ENCODE measurements around the gene KATNAL1. TPM values are rescaled to one million over a fixed set of nuclear protein-coding genes. Genes with fewer than 3 reads are reported as not detected.

Gene KATNAL1
- 13.7 TPM for polyA plus RNA-seq (2013, experiment 1 of 2)
- 12.5 TPM for polyA plus RNA-seq (2013, experiment 2 of 2)

DNA sequence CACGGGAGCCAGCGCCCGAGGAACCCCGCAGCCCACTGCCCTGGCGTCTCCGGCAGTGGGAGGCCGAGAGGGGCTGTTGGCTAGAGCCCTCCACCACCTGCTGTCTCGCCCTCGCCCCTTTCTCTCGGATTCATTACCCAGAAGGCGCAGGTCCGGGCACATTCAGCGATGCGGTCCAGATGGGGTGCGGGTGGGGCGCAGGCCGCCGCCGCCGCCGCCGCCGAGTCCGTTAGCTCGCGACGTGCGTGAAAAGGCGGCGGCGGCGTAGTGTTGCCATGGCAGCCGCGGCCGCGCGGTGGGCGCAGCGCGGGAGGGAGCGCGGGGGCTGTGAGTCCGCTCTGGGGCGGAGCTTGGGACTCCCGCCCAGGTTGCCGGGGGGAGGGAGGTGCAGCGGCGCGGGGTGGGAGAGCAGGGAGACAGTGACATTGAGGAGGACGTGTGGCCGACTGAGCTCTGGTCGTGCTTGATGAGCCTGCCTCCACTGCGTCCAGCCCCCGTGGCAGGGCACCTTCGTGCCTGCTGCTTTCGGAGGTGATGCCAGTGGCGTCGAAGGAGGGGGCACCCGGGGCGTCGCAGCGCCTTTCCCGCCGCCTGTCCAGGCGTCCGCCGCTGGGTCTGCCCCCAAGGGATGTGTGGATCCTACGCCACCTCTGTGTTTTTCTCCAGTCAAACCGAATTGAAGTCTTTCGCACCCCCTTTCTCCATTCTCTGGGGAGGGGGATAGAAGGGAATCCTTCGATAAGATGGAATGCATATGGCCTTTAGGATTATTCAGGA is at the start of gene KATNAL1:
KATNAL1 (minus strand) TSS at position 358 of the 777 bp plus-strand sequence. CDS start 23,774 bp downstream, outside the sequence.
- WGBS, 2 experiments (ENCODE audit: insufficient coverage in 2 of 2) = 0 to 1% methylated on average over 60 to 63 of the region's 71 CpGs
- Histone ChIP-seq H3K36me3 (ENCODE audit: control insufficient read depth, insufficient read depth, low read length) (no peaks in the 10 kb centered on the region), H3K4me1 (ENCODE audit: control insufficient read depth, insufficient read depth, low read length, poor library complexity, severe bottlenecking) (peaks cover 5% of the 10 kb centered on the region), H3K27ac (ENCODE audit: low read depth, low read length, severe bottlenecking) (peak within 1 kb of the TSS; percentile 92), H3K9me3 (ENCODE audit: control insufficient read depth, low read length) (no peaks in the 10 kb centered on the region), H3K4me3 (ENCODE audit: extremely low read depth, insufficient read depth, low read length, poor library complexity, severe bottlenecking) (peak within 1 kb of the TSS; percentile 86)

- 88 to 93% methylated on average over 5 to 6 of the region's 6 CpGs for WGBS, 2 experiments (ENCODE audit: insufficient coverage in 2 of 2)
- Histone ChIP-seq H3K36me3 (ENCODE audit: control insufficient read depth, insufficient read depth, low read length) (no peaks in the 10 kb centered on the region), H3K4me3 (ENCODE audit: extremely low read depth, insufficient read depth, low read length, poor library complexity, severe bottlenecking) (no peak overlapping the region), H3K27ac (ENCODE audit: low read depth, low read length, severe bottlenecking) (no peak overlapping the region), H3K9me3 (ENCODE audit: control insufficient read depth, low read length) (peaks cover 14% of the 10 kb centered on the region), H3K4me1 (ENCODE audit: control insufficient read depth, insufficient read depth, low read length, poor library complexity, severe bottlenecking) (peaks cover 7% of the 10 kb centered on the region)
Measured at GRCh38 chr13:30355839-30356238, 48.5 kb upstream of the KATNAL1 start.

GRCh38 chr13:30355384-30355699 is 48.0 kb upstream of the KATNAL1 start:
- H3K36me3 ChIP-seq (ENCODE audit: control insufficient read depth, insufficient read depth, low read length) = no peaks in the 10 kb centered on the region

GRCh38 chr13:30354493-30355383 is 47.4 kb upstream of the KATNAL1 start:
- H3K36me3 ChIP-seq (ENCODE audit: control insufficient read depth, insufficient read depth, low read length) = no peaks in the 10 kb centered on the region
- H3K4me3 ChIP-seq (ENCODE audit: extremely low read depth, insufficient read depth, low read length, poor library complexity, severe bottlenecking) = no peak overlapping the region
- peaks cover 7% of the 10 kb centered on the region for H3K4me1 ChIP-seq (ENCODE audit: control insufficient read depth, insufficient read depth, low read length, poor library complexity, severe bottlenecking)
- WGBS, 2 experiments (ENCODE audit: insufficient coverage in 2 of 2) = 89 to 92% methylated on average over 12 to 17 of the region's 17 CpGs
- H3K9me3 ChIP-seq (ENCODE audit: control insufficient read depth, low read length) = peaks cover 14% of the 10 kb centered on the region
- no peak overlapping the region for H3K27ac ChIP-seq (ENCODE audit: low read depth, low read length, severe bottlenecking)

More at GRCh38 chr13:30355384-30355699, 48.0 kb upstream of the KATNAL1 start:
- no peak overlapping the region for H3K27ac ChIP-seq (ENCODE audit: low read depth, low read length, severe bottlenecking)
- WGBS, 2 experiments (ENCODE audit: insufficient coverage in 2 of 2) = 54 to 55% methylated on average over 5 to 6 of the region's 7 CpGs
- H3K4me3 ChIP-seq (ENCODE audit: extremely low read depth, insufficient read depth, low read length, poor library complexity, severe bottlenecking) = no peak overlapping the region
- peaks cover 14% of the 10 kb centered on the region for H3K9me3 ChIP-seq (ENCODE audit: control insufficient read depth, low read length)
- H3K4me1 ChIP-seq (ENCODE audit: control insufficient read depth, insufficient read depth, low read length, poor library complexity, severe bottlenecking) = peaks cover 7% of the 10 kb centered on the region

GRCh38 chr13:30353471-30354215 is 46.3 kb upstream of the KATNAL1 start:
- WGBS, 2 experiments (ENCODE audit: insufficient coverage in 2 of 2) = 100% methylated on average over 1 of the region's 4 CpGs; no CpG with 5 or more reads in 1 of the 2 experiments
- peaks cover 7% of the 10 kb centered on the region for H3K4me1 ChIP-seq (ENCODE audit: control insufficient read depth, insufficient read depth, low read length, poor library complexity, severe bottlenecking)
- no peaks in the 10 kb centered on the region for H3K36me3 ChIP-seq (ENCODE audit: control insufficient read depth, insufficient read depth, low read length)
- peaks cover 14% of the 10 kb centered on the region for H3K9me3 ChIP-seq (ENCODE audit: control insufficient read depth, low read length)
- no peak overlapping the region for H3K27ac ChIP-seq (ENCODE audit: low read depth, low read length, severe bottlenecking)
- H3K4me3 ChIP-seq (ENCODE audit: extremely low read depth, insufficient read depth, low read length, poor library complexity, severe bottlenecking) = no peak overlapping the region

GRCh38 chr13:30353060-30353459 is 45.7 kb upstream of the KATNAL1 start:
- 85 to 93% methylated on average over 2 to 4 of the region's 4 CpGs for WGBS, 2 experiments (ENCODE audit: insufficient coverage in 2 of 2)
- peaks cover 7% of the 10 kb centered on the region for H3K4me1 ChIP-seq (ENCODE audit: control insufficient read depth, insufficient read depth, low read length, poor library complexity, severe bottlenecking)
- H3K4me3 ChIP-seq (ENCODE audit: extremely low read depth, insufficient read depth, low read length, poor library complexity, severe bottlenecking) = no peak overlapping the region
- no peak overlapping the region for H3K27ac ChIP-seq (ENCODE audit: low read depth, low read length, severe bottlenecking)
- no peaks in the 10 kb centered on the region for H3K36me3 ChIP-seq (ENCODE audit: control insufficient read depth, insufficient read depth, low read length)
- peaks cover 14% of the 10 kb centered on the region for H3K9me3 ChIP-seq (ENCODE audit: control insufficient read depth, low read length)

- Histone ChIP-seq H3K27ac (ENCODE audit: low read depth, low read length, severe bottlenecking) (no peak overlapping the region), H3K36me3 (ENCODE audit: control insufficient read depth, insufficient read depth, low read length) (no peaks in the 10 kb centered on the region), H3K4me1 (ENCODE audit: control insufficient read depth, insufficient read depth, low read length, poor library complexity, severe bottlenecking) (peaks cover 7% of the 10 kb centered on the region), H3K4me3 (ENCODE audit: extremely low read depth, insufficient read depth, low read length, poor library complexity, severe bottlenecking) (no peak overlapping the region), H3K9me3 (ENCODE audit: control insufficient read depth, low read length) (peaks cover 14% of the 10 kb centered on the region)
- WGBS, 2 experiments (ENCODE audit: insufficient coverage in 2 of 2) = 97 to 100% methylated on average over 2 of the region's 2 CpGs
Measured at GRCh38 chr13:30352121-30352520, 44.8 kb upstream of the KATNAL1 start.

DNA sequence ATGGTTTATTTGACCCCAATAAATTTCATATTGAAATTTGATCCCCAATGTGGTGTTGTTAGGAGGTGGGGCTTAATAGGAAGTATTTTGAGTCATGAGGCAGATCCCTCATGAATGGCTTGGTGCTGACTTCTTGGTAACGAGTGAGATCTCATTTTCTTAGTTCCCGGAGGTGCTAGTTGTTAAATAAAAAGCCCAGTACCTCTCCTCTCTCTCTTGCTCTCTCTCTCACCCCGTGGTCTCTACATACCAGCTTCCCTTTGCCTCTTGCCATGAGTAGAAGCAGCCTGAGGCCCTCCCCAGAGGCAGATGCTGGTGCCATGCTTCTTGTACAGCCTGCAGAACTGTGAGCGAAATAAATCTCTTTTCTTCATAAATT is 39.4 kb upstream of the KATNAL1 start:
- H3K4me3 ChIP-seq (ENCODE audit: extremely low read depth, insufficient read depth, low read length, poor library complexity, severe bottlenecking) = no peak overlapping the region
- no peaks in the 10 kb centered on the region for H3K4me1 ChIP-seq (ENCODE audit: control insufficient read depth, insufficient read depth, low read length, poor library complexity, severe bottlenecking)
- 80 to 85% methylated on average over 2 to 3 of the region's 4 CpGs for WGBS, 2 experiments (ENCODE audit: insufficient coverage in 2 of 2)
- H3K36me3 ChIP-seq (ENCODE audit: control insufficient read depth, insufficient read depth, low read length) = no peaks in the 10 kb centered on the region
- no peaks in the 10 kb centered on the region for H3K9me3 ChIP-seq (ENCODE audit: control insufficient read depth, low read length)
- H3K27ac ChIP-seq (ENCODE audit: low read depth, low read length, severe bottlenecking) = no peak overlapping the region

DNA sequence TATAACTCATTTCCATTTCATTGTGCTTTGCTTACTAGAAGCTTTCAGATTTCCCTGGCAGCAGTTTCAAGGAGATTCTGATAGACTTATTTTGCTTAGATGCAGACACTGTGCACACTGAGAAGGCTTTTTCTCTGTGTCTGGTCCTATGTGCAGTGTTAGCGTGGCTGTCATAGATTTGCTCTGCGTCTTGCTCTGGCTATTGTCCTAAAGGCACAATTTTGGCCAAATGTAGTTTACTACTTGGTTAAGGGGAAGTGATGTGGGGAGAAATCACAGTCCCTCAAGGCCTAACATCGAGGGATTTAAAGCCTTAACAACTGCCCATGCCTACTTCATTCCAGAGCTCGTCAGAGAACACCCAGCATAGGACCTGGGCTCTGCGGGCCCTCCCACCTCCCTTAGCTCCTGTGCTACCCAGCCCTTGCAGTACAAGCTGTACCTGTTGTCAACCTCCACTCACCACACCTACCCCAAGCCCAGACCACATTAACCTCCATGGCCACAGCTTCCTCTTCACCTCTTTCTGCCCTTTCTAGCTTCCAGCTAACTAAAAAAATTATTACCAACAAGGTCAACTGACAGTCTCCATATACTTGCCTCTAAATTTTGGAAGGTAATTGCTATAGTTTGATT is 38.9 kb upstream of the KATNAL1 start:
- no peak overlapping the region for H3K27ac ChIP-seq (ENCODE audit: low read depth, low read length, severe bottlenecking)
- H3K4me3 ChIP-seq (ENCODE audit: extremely low read depth, insufficient read depth, low read length, poor library complexity, severe bottlenecking) = no peak overlapping the region
- WGBS, 2 experiments (ENCODE audit: insufficient coverage in 2 of 2) = 96% methylated on average over 4 to 5 of the region's 5 CpGs
- no peaks in the 10 kb centered on the region for H3K36me3 ChIP-seq (ENCODE audit: control insufficient read depth, insufficient read depth, low read length)
- H3K9me3 ChIP-seq (ENCODE audit: control insufficient read depth, low read length) = no peaks in the 10 kb centered on the region
- H3K4me1 ChIP-seq (ENCODE audit: control insufficient read depth, insufficient read depth, low read length, poor library complexity, severe bottlenecking) = peaks cover 2% of the 10 kb centered on the region
